ENCODE measurements around the gene IPO11.

IPO11 gene

DNA sequence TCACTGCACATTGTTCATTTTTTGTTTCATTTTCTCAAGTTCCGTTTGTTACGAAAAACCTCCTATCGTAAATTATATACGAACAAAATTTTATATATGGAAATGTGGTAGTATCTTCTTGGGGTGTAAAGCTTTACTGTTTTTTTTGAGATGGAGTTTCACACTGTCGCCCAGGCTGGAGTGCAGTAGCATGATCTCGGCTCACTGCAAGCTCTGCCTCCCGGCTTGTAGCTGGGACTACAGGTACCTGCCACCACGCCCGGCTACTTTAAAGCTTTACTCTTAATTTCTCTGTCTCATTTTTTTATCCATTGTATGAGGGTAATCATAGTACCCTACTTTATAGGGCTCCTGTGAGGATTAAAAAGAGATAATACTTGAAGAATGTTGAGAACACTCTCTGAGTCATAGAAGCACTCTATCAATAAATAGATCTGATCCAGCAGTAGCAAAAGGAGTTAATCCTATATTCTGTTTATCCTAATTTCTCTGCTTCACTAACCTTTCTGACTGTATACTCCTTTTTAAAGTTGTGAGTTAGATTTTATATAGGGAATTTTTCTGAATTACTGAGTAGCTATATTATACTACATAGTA is 160.5 kb downstream of the IPO11 start:
- no peak for DNase-seq (ENCODE audit: low spot score)

DNA sequence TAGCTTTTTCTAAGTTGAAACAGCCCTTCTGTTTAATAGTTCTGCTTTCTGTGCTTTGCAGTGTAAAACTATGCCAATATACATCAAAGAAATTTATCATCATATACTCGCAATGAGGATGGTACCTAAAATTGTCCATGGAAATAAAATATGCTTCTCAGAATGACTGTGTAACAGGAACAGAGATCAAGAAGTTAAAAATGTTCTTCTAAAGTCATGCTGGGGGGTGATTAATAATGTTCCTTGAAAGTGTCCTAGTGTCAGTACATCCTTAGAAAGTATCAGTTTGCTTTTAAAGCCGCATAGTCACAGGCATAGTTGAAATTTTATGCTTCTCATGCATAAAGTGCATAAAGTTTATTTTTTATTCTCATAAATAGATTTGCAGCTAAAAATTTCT is 162.0 kb downstream of the IPO11 start:
- DNase-seq (ENCODE audit: low spot score): no peak

GRCh38 chr5:62575066-62575465 is 162.5 kb downstream of the IPO11 start:
- DNase-seq (ENCODE audit: low spot score): no peak

- no peak for DNase-seq (ENCODE audit: low spot score)
Observed at GRCh38 chr5:62575489-62575888, 162.9 kb downstream of the IPO11 start.

- DNase-seq (ENCODE audit: low spot score): no peak
Observed at GRCh38 chr5:62576570-62577170, 164.1 kb downstream of the IPO11 start.

DNA sequence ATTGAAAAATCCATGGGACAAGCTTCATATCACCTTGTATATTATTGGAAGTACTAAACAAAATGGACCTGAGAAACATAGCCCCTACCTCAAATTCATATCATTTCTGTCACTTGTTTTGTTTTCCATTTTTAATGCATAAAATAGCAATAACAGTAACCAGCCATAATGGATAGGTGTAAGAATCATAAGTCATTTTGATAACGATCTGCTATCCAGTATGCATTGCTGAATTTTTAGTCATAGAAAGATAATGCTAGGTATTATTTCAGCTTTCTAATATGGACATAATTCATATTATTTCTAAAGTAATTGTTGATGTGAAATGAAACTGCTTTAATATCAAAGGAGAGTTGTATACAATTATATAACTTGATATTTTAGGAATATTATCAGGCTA is 164.9 kb downstream of the IPO11 start:
- DNase-seq (ENCODE audit: low spot score): no peak

GRCh38 chr5:62578540-62578939 is 166.0 kb downstream of the IPO11 start, which contains the start of gene LRRC70:
TSS of gene LRRC70 (plus strand) at chr5:62578819. CDS start at chr5:62579439, 620 bp downstream.
- DNase-seq (ENCODE audit: low spot score): no peak

DNA sequence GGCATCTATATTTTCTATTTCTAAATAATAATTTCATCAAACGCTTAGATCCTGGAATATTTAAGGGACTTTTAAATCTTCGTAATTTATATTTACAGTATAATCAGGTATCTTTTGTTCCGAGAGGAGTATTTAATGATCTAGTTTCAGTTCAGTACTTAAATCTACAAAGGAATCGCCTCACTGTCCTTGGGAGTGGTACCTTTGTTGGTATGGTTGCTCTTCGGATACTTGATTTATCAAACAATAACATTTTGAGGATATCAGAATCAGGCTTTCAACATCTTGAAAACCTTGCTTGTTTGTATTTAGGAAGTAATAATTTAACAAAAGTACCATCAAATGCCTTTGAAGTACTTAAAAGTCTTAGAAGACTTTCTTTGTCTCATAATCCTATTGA is 167.2 kb downstream of the IPO11 start:
- no peak for DNase-seq (ENCODE audit: low spot score)

- no peak for DNase-seq (ENCODE audit: low spot score)
Observed at GRCh38 chr5:62581836-62582597, 169.5 kb downstream of the IPO11 start.

DNA sequence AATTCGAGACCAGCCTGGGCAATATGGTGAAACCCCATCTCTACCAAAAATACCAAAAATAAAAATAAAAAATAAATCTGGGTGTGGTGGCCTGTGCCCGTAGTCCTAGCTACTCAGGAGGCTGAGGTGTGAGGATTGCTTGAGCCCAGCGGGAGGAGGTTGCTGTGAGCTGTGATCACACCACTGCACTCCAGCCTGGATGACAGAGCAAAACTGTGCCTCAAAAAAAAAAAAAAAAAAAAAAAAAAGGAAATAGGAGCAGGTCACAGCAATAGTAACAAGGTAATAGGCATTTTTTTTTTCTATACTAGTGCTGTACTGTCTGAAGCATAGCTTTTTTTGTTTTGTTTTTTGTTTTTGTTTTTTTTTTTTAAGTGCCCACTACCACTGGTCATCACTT is 171.8 kb downstream of the IPO11 start:
- DNase-seq (ENCODE audit: low spot score): no peak

DNA sequence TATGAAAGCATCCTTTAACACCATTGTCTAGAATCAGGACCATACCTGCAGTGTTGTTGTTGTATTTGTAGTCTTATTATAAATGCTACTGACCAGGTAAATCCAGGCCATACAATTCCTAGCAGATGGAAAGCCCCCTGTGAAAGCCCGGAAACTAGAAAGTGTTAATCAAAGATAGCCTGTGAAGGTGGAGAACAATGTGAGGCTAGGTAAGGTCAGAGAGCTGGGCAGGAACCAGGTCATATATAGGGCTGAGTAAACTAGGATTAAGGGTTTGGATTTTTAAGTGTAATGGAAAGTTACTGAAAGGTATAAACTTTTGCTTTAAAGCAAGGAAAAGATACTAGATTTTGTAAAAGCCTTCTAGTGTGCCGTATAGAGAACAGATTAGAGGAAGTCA is 172.7 kb downstream of the IPO11 start:
- no peak for DNase-seq (ENCODE audit: low spot score)

DNA sequence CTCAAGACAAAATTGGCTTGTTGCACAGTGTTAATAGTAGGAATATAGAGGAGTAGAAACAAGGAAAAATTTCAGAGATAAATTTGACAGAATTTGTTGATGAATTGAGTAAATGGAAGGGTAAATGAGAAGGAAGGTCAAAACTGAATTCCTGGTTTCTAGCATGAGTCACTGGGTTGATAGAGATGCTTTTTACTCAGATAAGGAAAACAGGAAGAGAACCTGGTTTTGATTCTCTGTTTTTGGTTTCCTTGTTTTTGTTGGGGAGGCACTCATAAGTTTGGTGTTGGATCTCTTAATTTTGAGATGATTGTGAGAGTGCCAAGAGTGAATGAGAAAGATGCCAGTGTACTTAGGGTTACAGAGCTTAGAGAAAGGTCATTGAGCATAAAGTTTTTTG is 173.2 kb downstream of the IPO11 start:
- DNase-seq (ENCODE audit: low spot score): no peak

GRCh38 chr5:62587737-62588136 is 175.2 kb downstream of the IPO11 start:
- no peak for DNase-seq (ENCODE audit: low spot score)

DNA sequence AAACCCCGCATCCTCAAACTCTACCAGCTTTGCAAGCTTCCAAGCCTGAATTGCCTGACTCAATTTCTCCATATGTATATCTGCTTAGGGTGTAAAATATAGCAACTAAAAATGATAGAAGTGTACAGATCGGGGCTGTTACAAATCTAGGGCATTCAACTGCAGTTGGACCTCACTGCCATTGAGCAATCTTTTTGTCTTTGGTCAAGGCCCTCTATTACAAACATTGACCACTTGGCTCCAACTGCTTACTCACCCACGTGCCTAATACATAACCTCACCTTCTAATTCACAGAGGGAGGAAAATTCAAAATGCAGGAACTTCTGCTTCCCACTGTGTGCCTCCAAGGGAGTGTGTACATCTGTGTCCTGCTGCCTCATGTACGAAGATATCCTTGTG is 176.1 kb downstream of the IPO11 start:
- DNase-seq (ENCODE audit: low spot score): no peak

DNA sequence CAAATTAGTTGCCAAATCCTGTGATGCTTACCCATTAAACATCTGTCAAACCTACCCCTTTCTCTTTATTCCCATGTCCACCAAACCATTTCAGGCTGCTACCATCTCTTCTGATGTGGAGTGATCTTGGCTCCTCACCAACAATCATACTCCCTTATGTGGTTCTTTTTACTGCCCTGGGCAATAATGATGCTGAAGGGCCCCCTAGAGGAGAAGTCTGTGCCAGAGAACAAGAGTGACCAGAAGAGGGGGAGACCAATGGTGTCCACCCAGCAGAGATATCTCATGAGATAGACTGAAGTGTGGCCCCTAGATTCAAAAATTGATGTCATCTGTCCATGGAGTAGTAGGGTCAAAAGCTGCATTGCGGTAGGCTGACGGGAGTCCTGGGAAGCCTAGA is 176.9 kb downstream of the IPO11 start:
- no peak for DNase-seq (ENCODE audit: low spot score)

- DNase-seq (ENCODE audit: low spot score): no peak
Observed at GRCh38 chr5:62590387-62590786, 177.8 kb downstream of the IPO11 start.

DNA sequence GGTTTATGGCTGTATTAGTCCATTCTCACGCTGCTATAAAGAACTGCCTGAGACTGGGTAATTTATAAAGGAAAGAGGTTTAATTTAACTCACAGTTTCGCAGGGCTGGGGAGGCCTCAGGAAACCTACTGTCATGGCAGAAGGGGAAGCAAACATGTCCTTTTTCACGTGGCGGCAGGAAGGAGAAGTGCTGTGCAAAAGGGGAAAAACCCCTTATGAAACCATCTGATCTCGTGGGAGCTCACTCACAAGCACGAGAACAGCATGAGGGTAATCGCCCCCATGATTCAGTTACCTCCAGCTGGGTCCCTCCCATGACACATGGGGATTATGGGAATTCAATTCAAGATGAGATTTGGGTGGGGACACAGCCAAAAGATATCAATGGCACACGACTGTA is 180.0 kb downstream of the IPO11 start:
- no peak for DNase-seq (ENCODE audit: low spot score)

DNA sequence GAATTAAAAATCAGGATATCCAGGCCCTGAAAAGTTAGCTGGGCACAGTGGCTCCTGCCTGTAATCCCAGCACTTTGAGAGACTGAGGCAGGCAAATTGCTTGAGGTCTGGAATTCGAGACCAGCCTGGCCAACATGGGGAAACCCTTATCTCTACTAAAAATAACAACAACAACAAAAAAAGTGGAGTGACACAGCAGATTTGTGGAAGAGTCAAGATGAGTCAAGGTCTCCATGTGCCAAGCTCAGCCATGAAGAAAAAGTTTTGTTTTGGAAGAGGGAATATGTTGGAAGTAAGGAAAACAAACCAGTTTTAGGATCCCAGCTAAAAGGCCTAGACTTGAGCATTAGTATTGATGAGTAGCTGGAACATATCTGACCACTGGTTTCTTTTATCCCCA is 180.8 kb downstream of the IPO11 start:
- no peak for DNase-seq (ENCODE audit: low spot score)

DNA sequence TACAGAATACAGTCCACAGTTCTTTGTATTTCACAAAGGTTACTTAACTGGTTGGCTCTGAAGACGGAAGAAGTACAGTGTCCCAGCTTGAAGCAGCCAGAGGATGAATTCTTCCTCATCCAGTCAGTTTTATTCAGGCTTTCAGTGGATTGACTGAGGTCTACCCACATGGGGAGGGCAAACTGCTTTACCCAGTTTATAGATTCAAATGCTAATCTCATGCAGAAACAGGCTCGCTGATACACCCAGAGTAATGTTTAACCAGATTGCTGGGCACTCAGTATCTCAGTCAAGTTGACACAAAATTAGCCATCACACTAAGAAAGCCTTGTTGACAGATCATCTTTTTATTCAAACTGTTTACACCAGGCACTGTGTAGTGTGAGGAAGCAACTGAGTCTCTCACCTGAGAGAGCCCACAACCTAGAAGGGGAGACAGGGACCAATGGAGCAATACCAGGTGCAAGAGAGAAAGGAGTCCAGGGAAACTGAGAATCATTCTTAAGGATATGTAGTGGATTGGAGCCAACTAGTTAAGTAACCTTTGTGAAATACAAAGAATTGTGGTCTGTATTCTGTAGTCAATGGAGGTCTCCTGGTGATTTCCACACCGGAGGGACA is 181.9 kb downstream of the IPO11 start:
- DNase-seq (ENCODE audit: low spot score): no peak

GRCh38 chr5:62596096-62596495 is 183.5 kb downstream of the IPO11 start:
- no peak for DNase-seq (ENCODE audit: low spot score)

DNA sequence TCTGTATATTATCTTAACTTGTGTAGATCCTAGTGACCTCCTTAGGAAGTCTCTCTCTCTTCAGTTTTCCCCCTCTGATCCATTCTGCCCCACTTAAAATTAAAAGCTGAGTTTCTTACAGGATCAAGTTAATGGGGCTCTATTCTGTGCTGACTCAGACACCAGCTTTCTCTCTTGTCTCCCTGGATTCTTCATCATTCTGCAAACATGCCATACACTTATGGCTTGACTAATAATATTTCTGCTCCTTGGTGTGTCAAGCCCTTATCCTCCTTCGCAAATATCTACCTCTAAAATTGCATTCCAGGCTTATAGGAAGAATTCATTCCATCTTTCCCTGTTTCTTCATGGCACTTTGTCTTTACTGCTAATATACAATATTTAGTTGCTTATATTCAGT is 184.1 kb downstream of the IPO11 start:
- DNase-seq (ENCODE audit: low spot score): no peak

DNA sequence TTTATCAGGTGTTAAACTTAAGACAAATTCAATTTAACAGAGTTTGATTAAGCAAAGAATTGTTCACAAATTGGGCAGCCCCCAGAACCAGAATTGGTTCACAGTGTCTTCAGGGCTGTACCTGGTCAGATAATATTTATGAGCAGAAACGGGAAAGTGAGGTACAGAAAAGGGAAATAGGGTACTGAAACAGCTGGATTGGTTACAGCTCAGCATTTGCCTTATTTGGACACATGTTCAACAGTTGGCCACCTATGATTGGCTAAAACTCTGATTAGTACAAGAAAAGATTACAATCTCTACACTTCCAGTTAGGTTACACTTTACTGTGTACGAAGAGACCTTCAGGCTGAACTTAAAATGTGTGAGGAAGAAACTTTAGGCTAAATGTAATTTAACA is 184.8 kb downstream of the IPO11 start:
- no peak for DNase-seq (ENCODE audit: low spot score)
